ENCODE results near the gene AFAP1.

The AFAP1 gene

GRCh38 chr4:7865533-7865932 lies 74.1 kb downstream of the AFAP1 start:
- Histone ChIP-seq H2AFZ (ENCODE audit: low read depth) (no peak overlapping the region), H3K27me3 (ENCODE audit: insufficient read depth, low read depth) (no peaks in the 10 kb centered on the region), H3K4me2 (no peak overlapping the region), H3K27ac (no peak overlapping the region), H3K4me1 (ENCODE audit: low read depth, poor library complexity, severe bottlenecking) (no peaks in the 10 kb centered on the region), H4K20me1 (ENCODE audit: insufficient read depth) (no peaks in the 10 kb centered on the region), H3K4me3 (IDR thresholded peaks at IDR 0.05; ENCODE audit: insufficient read depth, low read depth, low read length) (no peak overlapping the region), H3K79me2 (ENCODE audit: insufficient read depth, low read depth) (no peaks in the 10 kb centered on the region), H3K9ac (no peak overlapping the region), H3K36me3 (ENCODE audit: insufficient read depth) (no peaks in the 10 kb centered on the region)
- TF ChIP-seq CTCF (conservative IDR thresholded peaks at IDR 0.05; ENCODE audit: low read depth, low read length): no peak

GRCh38 chr4:7864685-7865084 lies 75.0 kb downstream of the AFAP1 start:
- no peaks in the 10 kb centered on the region for H3K79me2 ChIP-seq (ENCODE audit: insufficient read depth, low read depth)
- H3K4me2 ChIP-seq: no peak overlapping the region
- H3K4me1 ChIP-seq (ENCODE audit: low read depth, poor library complexity, severe bottlenecking): no peaks in the 10 kb centered on the region
- H3K27ac ChIP-seq: no peak overlapping the region
- H3K9ac ChIP-seq: no peak overlapping the region
- H2AFZ ChIP-seq (ENCODE audit: low read depth): no peak overlapping the region
- H3K4me3 ChIP-seq (IDR thresholded peaks at IDR 0.05; ENCODE audit: insufficient read depth, low read depth, low read length): no peak overlapping the region
- no peak for TF ChIP-seq CTCF (conservative IDR thresholded peaks at IDR 0.05; ENCODE audit: low read depth, low read length)
- no peaks in the 10 kb centered on the region for H4K20me1 ChIP-seq (ENCODE audit: insufficient read depth)
- no peaks in the 10 kb centered on the region for H3K27me3 ChIP-seq (ENCODE audit: insufficient read depth, low read depth)
- no peaks in the 10 kb centered on the region for H3K36me3 ChIP-seq (ENCODE audit: insufficient read depth)

- Histone ChIP-seq H3K4me3 (IDR thresholded peaks at IDR 0.05; ENCODE audit: insufficient read depth, low read depth, low read length) (no peak overlapping the region), H3K36me3 (ENCODE audit: insufficient read depth) (no peaks in the 10 kb centered on the region), H3K79me2 (ENCODE audit: insufficient read depth, low read depth) (no peaks in the 10 kb centered on the region), H3K4me1 (ENCODE audit: low read depth, poor library complexity, severe bottlenecking) (no peaks in the 10 kb centered on the region), H3K27me3 (ENCODE audit: insufficient read depth, low read depth) (no peaks in the 10 kb centered on the region), H3K9ac (no peak overlapping the region), H3K27ac (no peak overlapping the region), H2AFZ (ENCODE audit: low read depth) (no peak overlapping the region), H4K20me1 (ENCODE audit: insufficient read depth) (no peaks in the 10 kb centered on the region), H3K4me2 (no peak overlapping the region)
- no peak for TF ChIP-seq CTCF (conservative IDR thresholded peaks at IDR 0.05; ENCODE audit: low read depth, low read length)
Measured at GRCh38 chr4:7863911-7864681, 75.6 kb downstream of the AFAP1 start.

- Histone ChIP-seq H3K36me3 (ENCODE audit: insufficient read depth) (no peaks in the 10 kb centered on the region), H3K27ac (no peak overlapping the region), H2AFZ (ENCODE audit: low read depth) (no peak overlapping the region), H3K79me2 (ENCODE audit: insufficient read depth, low read depth) (no peaks in the 10 kb centered on the region), H3K4me2 (no peak overlapping the region), H3K27me3 (ENCODE audit: insufficient read depth, low read depth) (no peaks in the 10 kb centered on the region), H4K20me1 (ENCODE audit: insufficient read depth) (no peaks in the 10 kb centered on the region), H3K4me3 (IDR thresholded peaks at IDR 0.05; ENCODE audit: insufficient read depth, low read depth, low read length) (no peak overlapping the region), H3K4me1 (ENCODE audit: low read depth, poor library complexity, severe bottlenecking) (no peaks in the 10 kb centered on the region), H3K9ac (no peak overlapping the region)
- TF ChIP-seq CTCF (conservative IDR thresholded peaks at IDR 0.05; ENCODE audit: low read depth, low read length): no peak
Measured at GRCh38 chr4:7862561-7863192, 77.0 kb downstream of the AFAP1 start.
